WERI-Rb-1 (cell line): ENCODE measurements around the gene SCTR.

Experiments used
- DNase-seq: peaks from one replicate; pipeline ENCODE4 v3.0.0-alpha.2; 2020
- H3K27ac ChIP-seq: fragments of 250-450 bp; sonication (Bioruptor Pico); 2 replicates; pipeline ENCODE4 v1.5.1; 2020; ENCODE audit warnings: mild to moderate bottlenecking, moderate library complexity
- H3K27me3 ChIP-seq: fragments of 250-450 bp; sonication (Bioruptor Pico); 2 replicates; pipeline ENCODE4 v1.5.1; 2021; ENCODE audit warnings: mild to moderate bottlenecking, low read depth, moderate library complexity; ENCODE audit not compliant: insufficient read depth, severe bottlenecking
- H3K36me3 ChIP-seq: fragments of 250-450 bp; sonication (Bioruptor Pico); 2 replicates; pipeline ENCODE4 v1.5.1; 2020; ENCODE audit warnings: mild to moderate bottlenecking, moderate library complexity
- H3K4me3 ChIP-seq: 2 replicates; pipeline ENCODE4 v1.5.1; 2011; ENCODE audit warnings: low read depth, mild to moderate bottlenecking, control low read depth, low read length
- H3K9me3 ChIP-seq: fragments of 250-450 bp; sonication (Bioruptor Pico); 2 replicates; pipeline ENCODE4 v1.5.1; 2021; ENCODE audit warnings: mild to moderate bottlenecking, moderate library complexity; ENCODE audit not compliant: severe bottlenecking
- CTCF ChIP-seq: IDR thresholded peaks from 2 replicates; pipeline ENCODE4 v1.5.1; 2011; ENCODE audit warnings: low read depth, mild to moderate bottlenecking, control low read depth, inconsistent platforms, low read length

The SCTR gene

GRCh38 chr2:119522671-119523070, 1.6 kb downstream of the SCTR start:
- DNase-seq = no peak
- Histone ChIP-seq H3K27ac (no peak overlapping the region), H3K4me3 (no peak overlapping the region), H3K36me3 (no peaks in the 10 kb centered on the region), H3K27me3 (no peaks in the 10 kb centered on the region), H3K9me3 (no peaks in the 10 kb centered on the region)
- TF ChIP-seq CTCF = no peak

GRCh38 chr2:119521433-119522050, 2.7 kb downstream of the SCTR start:
- no peak for TF ChIP-seq CTCF
- DNase-seq = no peak
- Histone ChIP-seq H3K4me3 (no peak overlapping the region), H3K9me3 (no peaks in the 10 kb centered on the region), H3K36me3 (no peaks in the 10 kb centered on the region), H3K27ac (no peak overlapping the region), H3K27me3 (no peaks in the 10 kb centered on the region)

- Histone ChIP-seq H3K4me3 (no peak overlapping the region), H3K9me3 (no peaks in the 10 kb centered on the region), H3K36me3 (no peaks in the 10 kb centered on the region), H3K27ac (no peak overlapping the region), H3K27me3 (no peaks in the 10 kb centered on the region)
- DNase-seq = no peak
- no peak for TF ChIP-seq CTCF
These were observed 3.4 kb downstream of the SCTR start for GRCh38 chr2:119520696-119521432.

GRCh38 chr2:119519057-119519408, 5.2 kb downstream of the SCTR start:
- no peak overlapping the region for H3K27ac ChIP-seq
- TF ChIP-seq CTCF = no peak

GRCh38 chr2:119518401-119519056, 5.8 kb downstream of the SCTR start:
- Histone ChIP-seq H3K36me3 (no peaks in the 10 kb centered on the region), H3K27me3 (no peaks in the 10 kb centered on the region), H3K4me3 (no peak overlapping the region), H3K9me3 (no peaks in the 10 kb centered on the region), H3K27ac (no peak overlapping the region)
- DNase-seq = no peak
- TF ChIP-seq CTCF = no peak

More at GRCh38 chr2:119519057-119519408, 5.2 kb downstream of the SCTR start:
- H3K27me3 ChIP-seq = no peaks in the 10 kb centered on the region
- H3K36me3 ChIP-seq = no peaks in the 10 kb centered on the region
- no peak for DNase-seq
- H3K9me3 ChIP-seq = no peaks in the 10 kb centered on the region
- no peak overlapping the region for H3K4me3 ChIP-seq
